ENCODE data around the gene MED7.

- no peak for TF ChIP-seq CTCF (conservative IDR thresholded peaks at IDR 0.05 in 1 of 2, IDR thresholded peaks at IDR 0.05 in 1 of 2; ENCODE audit: extremely low read depth in 1 of 2, insufficient read depth in 1 of 2, low read depth in 1 of 2, low read length in 2 of 2)
- no peak for TF ChIP-seq EZH2 (IDR thresholded peaks at IDR 0.05; ENCODE audit: borderline replicate concordance, low read length)
Measured at GRCh38 chr5:157109744-157110143, 32.9 kb downstream of the MED7 start.

All from mammary epithelial cell (primary cell).